Stimulated activated CD8-positive, alpha-beta memory T cell treated with anti-CD3 and anti-CD28 coated beads, Interleukin-7, amount 100 ng/mL, for 1 hour (primary cell): ENCODE results near the gene ADGRD2.

Experiments
- DNase-seq, 2 donors: peaks; one replicate each; pipeline ENCODE4 v3.0.0-alpha.2; 2020; ENCODE audit warnings: low read depth in 2 of 2

Gene ADGRD2

DNA sequence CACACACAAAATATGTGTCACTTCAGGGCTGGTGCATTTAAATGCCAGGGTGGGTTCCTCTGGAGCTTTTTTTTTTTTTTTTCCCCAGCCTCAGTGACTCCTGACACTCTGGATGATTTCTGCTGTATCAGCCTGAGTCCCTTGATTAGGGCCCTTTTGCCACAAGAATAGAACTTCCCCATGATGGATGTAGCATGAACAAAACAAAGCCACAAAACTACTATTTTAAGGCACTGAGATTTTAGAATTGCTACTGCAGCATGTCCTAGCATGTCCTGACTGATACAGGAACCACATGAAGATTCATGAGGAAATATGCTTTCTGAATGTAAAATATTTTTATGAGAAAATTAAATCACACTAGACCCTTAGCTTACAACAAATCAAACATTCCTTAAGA, 13.9 kb upstream of the ADGRD2 start:
- no peak for DNase-seq

DNA sequence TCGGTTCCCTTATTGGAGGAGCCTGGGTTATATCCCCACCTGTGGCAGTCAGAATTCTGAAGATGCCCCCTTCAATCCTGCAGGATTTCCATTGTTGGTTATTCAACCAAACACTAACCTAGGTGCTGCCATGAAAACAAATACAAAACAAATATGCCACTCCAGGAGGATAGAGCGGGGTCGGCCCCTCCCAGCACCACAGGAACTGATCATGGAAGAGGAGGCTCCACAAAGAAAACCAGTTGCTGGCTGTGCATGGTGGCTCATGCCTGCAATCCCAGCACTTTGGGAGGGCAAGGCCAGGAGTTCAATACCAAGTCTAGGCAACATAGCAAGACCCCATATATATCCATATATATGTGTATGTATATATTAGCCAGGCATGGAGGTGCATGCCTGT, 13.2 kb upstream of the ADGRD2 start:
- no peak for DNase-seq

DNA sequence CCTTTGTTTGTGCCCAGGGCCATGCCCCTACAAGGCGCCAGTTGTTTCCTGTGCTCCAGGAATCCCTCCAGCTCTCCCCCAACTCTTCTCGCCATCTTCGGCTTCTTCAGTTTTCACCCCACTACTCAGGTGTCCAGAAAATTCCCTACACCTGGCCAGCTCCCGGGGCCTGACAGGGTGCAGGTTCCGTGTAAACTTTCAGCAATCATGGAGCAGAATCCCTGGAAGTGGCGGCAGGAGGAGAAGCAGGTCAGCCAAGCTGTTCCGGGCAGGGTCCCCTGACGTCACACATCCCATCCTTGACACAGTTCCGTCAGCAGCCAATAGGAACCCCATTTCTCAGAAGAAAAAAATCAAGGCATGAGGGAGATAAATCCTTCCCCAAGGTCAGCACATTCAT, 12.2 kb upstream of the ADGRD2 start:
- no peak for DNase-seq

DNA sequence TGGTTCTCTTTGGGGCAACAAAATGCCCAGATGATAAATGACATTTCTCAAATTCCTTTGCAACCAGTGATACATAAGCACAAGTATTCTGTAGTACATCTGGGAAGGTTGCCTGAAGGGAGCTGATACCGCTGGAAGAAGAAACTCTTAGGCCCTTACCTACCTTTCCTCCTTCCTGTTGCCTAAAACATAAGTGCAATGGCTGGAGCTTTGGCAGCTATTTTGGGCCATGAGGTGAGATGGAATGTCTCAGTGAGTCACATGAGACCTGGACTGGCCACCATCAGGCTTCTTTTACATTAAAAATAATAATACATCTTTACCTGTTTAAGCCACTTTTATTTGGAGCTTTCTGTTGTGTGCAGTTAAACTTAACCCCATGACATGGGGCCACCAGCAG, 11.2 kb upstream of the ADGRD2 start:
- DNase-seq, result no peak

DNA sequence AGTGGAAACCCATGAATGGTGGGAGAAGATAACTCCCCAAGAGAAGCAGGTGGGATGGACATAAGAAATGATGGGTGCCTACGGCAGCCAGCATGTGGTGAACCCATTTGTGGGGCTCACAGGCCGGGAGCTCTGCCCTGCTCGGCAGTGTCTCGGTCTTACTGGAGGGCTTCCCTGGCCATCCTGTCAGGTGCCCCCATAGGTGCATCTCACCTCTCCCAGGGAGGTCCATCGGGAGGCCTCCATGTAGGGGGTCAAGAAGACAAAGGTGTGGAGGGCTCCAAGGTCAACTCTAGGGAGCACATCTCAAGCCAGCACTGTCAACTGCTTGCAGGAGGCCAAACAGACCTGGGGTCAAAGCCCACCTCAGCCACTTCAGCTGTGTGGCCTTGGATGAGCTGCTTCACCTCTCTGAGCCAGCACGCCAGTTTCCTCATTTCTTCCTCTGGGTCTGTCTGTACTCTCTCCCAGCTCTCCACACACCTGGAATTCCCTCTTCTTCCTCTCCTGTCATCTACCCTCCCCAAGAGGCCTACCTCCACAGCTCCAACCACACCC, 10.5 kb upstream of the ADGRD2 start:
- DNase-seq, result no peak

DNA sequence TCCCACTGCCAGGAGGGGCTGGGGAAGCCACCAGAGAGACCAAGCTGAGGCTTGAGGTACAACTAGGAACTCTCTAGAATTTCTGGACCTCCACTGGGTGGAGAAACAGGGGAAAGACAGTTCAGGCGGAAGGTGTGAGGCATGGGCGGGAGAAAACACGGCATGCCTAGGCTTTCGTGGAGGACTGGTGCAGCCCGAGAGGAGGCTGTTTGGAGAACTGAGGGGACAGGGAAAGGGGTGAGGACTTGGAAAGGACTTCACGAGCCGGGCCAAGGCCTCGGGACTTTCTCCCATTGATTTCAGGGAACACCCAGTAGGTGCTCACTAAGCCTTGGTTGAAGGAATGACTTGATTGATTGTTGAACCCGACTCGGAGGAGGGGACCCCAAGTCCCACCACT, 9.5 kb upstream of the ADGRD2 start:
- no peak for DNase-seq

DNA sequence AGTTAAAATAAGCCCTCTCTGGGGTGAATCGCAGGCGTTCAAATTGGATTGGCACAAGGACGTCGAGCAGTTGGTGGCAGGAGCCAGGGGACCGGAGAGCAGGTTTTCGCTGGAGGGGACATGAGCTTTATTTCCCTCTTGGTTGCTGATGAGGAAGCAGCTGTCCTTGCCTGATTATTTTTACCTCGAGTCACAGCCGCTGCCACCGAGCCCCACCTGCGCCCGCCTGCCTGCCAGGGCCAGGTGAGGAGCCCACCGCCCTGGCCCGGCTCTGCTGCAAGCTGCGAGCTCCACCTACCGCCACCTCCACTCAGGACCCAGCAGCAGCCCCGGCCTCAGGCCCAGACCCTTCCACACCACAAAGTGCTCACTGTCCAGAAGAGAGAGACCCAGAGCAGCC, 9.0 kb upstream of the ADGRD2 start:
- no peak for DNase-seq

DNA sequence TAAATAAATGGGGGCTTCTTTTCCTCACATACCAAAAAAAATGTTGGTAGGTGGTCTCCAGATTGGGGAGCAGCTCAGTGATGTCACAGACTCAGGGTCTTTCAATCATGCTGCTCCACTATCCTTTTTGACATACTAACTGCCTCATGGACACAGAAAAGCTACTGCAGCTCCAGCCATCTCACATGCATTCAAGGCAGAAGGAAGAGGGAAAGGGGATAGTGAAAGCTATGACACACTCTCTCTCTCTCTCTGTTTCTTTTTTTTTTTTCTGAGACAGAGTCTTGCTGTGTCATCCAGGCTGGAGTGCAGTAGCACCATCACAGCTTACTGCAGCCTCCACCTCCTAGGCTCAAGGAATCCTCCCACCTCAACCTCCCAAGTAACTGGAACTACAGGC, 7.9 kb upstream of the ADGRD2 start:
- no peak for DNase-seq

DNA sequence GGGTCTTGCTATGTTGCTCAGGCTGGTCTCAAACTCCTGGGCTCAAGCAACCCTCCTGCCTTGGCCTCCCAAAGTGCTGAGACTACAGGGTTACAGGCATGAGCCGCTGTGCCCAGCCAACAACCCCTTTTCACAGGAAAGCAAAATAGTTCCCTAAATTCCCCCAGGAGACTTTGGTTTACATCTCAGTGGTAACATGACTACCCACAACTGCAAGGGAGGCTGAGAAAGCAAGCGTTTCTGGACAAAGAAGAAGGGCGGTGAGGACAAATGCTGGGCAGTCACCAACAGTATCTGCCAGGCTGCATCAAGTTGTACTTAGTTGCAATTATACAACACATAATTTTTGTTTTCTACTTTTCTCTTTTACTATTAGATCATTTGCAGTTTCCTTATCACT, 7.4 kb upstream of the ADGRD2 start:
- DNase-seq, result no peak

DNA sequence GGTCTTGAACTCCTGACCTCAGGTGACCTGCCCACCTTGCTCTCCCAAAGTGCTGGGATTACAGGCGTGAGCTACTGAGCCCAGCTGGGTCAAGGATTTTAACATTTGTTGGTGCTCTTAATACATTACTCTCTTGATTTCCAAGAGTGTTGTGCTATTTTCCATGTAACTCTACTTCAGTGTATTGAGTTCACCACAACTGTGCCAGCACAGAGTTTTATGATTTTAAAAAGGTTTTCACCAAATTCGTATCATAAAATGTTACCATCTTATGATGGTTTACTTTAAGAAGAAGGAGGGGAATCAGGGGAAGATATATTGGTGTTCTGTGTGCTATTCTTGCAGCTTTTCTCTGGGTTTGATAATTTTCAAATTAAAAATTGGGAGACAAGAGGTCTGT, 6.6 kb upstream of the ADGRD2 start:
- DNase-seq, result no peak

DNA sequence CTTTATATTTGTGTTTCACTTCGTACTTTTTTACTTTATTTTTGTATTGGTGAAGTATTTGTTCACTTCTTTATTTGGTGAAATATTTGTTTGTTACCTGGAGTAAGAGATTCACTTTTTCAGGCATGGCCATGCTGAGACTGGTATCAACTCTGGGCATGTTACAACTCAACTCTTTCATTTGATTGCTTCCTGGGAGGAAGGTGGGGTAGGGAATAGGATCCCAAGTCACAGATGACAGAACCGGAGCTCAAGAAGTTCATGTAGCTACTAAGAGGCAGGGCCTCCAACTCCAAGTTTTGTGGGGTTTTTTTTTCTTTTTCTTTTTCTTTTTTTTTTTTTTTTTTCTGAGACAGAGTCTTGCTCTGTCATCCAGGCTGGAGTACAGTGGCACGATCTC, 6.1 kb upstream of the ADGRD2 start:
- DNase-seq, result no peak

DNA sequence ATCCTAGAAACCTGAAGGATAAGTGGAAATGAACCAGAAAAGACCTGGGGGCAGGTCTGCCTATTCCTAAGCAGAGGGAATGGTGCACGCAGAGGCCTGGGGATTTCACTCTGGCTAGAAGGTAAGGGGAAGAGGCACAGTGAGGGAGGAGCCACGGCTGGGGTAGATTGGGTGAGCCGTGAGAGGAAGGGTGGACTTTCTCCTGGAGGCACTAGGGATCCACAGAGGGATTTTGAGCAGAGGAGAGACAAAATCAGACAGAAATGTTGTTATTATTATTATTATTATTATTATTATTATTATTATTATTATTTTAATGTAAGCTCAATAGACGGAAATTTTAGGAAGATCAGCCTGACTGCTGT, 3.0 kb upstream of the ADGRD2 start:
- DNase-seq, result no peak

DNA sequence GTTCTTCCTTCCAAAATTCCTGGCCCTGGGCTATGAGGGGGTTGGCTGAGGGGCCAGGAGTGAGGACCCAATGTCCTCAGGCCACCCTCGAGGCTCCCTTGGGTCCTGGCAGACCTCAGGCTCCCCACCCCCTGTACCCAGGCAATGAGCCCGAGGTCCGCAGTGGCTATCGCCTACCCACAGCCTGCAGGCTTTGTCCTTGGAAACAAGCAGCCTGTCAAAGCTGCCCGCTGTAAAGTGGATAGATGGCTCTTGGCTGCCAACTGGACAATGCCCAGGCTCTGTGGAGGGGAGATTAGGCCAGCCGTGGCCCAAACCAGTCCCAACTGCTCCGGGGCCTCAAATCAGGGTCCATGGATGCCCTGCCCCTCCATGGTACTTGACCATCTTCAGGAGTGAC, 2.2 kb upstream of the ADGRD2 start:
- no peak for DNase-seq

DNA sequence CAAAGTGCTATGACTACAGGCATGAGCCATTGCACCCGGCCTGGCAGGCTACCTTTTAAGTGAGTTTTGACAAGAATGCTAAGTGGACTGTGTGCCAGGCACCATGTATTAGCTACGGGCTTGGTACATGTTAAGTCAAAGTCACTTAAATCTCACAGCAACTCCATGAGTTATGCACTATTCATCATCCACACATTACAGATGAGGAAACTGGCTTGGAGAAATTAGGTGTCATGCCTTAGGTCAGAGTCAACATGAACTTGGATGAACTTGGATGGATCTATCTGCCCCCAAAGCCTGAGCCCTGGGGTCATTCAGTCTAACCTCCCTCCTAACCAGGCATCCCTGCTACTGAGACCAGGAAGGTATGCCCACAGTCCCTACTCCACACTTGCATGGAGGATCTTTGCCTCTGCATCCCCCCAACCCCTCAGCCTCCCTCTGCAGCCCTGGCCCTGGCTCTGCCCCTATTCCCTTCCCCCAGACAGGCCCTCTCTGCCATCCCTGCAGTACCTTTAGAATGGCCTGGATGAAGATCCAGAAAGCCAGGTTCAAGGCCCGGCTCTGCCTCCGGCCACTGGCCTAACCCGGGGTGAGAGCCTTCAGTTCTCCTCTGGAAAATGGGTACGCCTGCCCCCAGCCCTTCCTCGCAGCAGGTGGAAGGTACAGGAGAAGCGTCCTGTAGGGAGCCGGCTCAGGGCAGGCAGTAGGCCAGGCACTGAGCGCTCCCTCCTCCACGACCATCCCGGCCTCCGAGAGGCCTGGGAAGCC, 685 bp upstream of the ADGRD2 start:
- no peak for DNase-seq

DNA sequence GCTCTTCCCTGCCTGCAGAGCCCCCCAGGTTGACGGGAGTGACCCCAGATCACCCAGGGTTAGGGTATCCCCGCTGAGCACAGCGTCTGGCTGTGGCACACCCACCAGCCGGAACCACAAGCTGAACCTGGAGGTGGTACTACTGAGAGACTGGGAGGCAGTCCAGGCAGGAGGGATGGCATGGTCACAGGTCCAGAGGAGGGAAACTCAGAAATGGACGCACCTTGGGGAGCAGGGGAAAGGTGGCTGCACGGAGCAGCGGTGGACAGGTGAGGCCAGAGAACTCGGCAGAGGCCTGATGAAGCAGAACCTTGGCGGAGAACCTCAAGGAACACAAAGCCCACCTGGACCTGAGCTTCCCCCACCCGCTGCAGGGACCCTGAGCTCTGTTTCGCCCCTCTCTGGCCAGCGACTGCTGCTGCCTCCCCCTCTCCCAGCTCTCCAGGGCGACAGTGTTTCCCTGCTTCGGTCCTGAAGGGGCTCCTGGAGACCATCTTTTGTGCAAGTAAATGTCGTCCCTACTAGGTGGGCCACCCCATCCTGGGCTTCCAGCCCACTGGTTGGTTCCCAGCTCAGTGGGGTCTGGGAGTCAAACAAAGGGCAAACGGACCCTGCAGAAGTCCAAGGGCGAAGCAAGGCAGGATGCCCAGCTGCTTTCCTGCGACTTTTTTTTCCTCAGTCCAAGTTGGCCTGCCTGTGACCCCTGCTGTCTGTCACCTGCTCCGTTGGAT, 845 bp downstream of the ADGRD2 start:
- DNase-seq, result no peak

DNA sequence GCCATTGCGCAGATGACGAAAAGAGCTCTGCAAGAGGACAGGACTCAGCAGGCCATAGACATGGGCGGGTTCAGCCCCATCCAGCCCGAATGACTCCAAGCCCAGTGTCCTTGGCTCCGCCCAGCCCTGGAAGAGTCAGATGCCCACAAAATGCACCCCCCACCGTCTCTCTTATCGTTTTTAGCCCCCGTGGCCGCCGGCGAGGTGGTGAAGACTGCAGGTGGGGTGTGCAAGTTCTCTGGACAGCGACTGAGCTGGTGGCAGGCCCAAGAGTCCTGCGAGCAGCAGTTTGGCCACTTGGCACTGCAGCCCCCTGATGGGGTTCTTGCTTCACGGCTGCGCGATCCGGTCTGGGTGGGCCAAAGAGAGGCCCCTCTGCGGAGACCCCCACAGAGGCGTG, 2.1 kb downstream of the ADGRD2 start:
- no peak for DNase-seq

DNA sequence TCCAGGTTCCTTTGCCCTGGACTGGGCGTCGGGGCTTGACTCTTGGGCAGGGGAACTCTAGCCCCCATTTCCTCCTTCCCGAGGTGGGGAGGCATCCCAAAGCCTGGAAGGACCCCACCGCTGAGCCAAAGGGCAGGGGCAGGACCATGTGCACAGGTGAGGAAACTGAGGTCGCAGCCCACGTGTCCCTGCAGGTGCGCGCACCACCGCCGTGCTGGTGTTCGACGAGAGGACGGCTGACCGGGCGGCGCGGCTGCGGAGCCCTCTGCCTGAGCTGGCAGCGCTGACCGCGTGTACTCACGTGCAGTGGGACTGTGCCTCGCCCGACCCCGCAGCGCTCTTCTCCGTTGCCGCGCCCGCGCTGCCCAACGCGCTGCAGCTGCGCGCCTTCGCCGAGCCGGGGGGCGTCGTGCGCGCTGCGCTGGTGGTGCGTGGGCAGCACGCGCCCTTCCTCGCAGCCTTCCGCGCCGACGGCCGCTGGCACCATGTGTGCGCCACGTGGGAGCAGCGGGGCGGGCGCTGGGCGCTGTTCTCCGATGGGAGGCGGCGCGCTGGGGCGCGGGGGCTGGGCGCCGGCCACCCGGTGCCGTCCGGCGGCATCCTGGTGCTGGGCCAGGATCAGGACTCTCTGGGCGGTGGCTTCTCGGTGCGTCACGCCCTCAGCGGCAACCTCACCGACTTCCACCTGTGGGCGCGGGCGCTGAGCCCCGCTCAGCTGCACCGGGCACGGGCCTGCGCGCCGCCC, 2.8 kb downstream of the ADGRD2 start:
- DNase-seq, result no peak

DNA sequence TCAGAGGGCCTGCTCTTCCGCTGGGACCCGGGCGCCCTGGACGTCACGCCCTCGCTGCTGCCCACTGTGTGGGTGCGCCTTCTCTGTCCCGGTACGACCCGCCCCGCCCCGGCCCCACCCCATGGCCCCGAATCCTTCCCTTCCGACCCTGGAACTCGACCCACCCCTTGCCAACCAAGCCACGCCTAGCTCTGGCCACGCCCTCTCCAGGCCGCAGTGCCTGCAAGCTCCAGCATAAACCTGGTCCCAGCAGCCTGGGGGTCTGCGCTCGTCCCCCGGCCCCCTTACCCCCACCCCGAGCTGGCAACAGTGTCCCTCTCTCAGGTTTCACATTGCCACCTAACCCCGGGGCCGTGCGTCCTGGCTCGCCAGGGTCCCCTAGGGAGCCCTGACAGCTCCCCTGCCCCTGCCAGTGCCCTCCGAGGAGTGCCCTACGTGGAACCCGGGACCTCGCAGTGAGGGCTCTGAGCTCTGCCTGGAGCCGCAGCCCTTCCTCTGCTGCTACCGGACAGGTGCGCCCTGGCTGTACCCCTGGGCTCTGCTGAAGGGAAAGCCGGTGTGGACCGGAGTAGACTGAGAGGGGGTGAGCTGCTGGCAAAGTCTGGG, 3.4 kb downstream of the ADGRD2 start:
- no peak for DNase-seq

DNA sequence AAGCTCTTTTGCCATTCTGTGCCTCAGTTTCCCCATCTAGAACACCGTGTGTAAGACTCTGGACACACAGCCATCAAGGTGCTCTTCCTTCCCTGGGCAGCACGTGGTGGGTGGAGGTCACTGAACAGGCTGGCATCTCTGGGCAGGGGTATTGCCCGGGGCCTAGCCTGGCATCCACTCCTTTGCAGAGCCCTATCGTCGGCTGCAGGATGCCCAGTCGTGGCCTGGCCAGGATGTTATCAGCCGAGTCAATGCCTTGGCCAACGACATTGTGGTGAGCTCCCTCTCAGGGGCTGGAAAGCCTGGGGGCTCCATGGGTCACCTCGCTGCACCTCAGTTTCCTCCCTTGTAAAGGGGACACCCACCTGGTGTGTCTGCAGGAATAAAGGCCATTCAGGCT, 4.0 kb downstream of the ADGRD2 start:
- no peak for DNase-seq

DNA sequence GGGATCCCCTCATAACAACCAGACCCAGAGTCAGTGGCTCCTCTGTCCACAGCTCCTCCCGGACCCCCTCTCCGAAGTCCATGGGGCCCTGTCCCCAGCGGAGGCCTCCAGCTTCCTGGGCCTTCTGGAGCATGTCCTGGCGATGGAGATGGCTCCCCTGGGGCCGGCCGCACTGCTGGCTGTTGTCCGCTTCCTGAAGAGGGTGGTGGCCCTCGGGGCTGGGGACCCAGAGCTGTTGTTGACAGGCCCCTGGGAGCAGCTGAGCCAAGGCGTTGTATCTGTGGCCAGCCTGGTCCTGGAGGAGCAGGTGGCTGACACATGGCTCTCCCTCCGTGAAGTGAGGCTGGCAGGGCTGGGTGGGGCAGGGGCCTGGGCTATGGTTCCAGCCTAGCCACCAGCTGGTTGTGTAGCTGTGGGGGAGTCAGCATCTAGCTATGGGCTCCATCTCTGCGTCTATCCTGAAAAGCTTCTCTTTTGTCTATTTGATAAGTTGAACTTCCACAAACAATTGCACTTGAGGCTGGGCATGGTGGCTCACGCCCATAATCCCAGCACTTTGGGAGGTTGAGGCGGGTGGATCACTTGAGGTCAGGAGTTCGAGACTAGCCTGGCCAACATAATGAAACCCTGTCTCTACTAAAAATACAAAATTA, 4.7 kb downstream of the ADGRD2 start:
- DNase-seq, result no peak

DNA sequence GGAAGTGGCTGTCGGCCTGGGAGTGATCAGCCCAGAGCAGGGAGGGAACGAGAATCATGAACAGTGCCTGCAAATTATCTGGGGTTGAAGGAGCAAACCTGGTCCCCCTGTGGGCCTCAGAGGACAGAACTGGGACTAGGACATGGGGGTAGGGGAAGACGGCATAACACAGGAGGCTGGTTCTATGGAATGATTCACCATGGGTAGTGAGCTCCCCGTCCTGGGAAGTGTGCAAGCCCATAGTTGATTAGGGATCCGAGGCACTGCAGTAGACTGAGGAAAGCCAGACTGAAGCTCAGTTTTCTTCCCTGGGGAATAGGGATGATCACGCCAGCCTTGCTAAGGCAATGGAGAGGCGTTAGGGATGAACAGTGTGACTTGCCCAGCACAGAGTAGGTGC, 5.6 kb downstream of the ADGRD2 start:
- no peak for DNase-seq
